Stimulated activated CD8-positive, alpha-beta memory T cell treated with anti-CD3 and anti-CD28 coated beads, Interleukin-15, amount 100 ng/mL, for 4 hours (primary cell): Measurements from ENCODE around the gene MAPK8IP2.

Source experiments
- DNase-seq, 2 donors: peaks; one replicate each; pipeline ENCODE4 v3.0.0-alpha.2; 2020; ENCODE audit warnings: low read depth in 2 of 2

MAPK8IP2 gene

GRCh38 chr22:50575426-50575941, 25.1 kb upstream of the MAPK8IP2 start:
- no peak for DNase-seq

GRCh38 chr22:50576070-50576469, 24.5 kb upstream of the MAPK8IP2 start:
- DNase-seq: no peak

- DNase-seq: no peak
Observed at GRCh38 chr22:50576806-50577696, 23.5 kb upstream of the MAPK8IP2 start.

GRCh38 chr22:50577697-50577986, 23.0 kb upstream of the MAPK8IP2 start:
- no peak for DNase-seq

GRCh38 chr22:50577987-50578775, 22.4 kb upstream of the MAPK8IP2 start, which contains the start of gene CPT1B:
TSS of gene CPT1B (minus strand) at chr22:50578427. CDS start at chr22:50577915, 512 bp downstream.
- no peak for DNase-seq

DNA sequence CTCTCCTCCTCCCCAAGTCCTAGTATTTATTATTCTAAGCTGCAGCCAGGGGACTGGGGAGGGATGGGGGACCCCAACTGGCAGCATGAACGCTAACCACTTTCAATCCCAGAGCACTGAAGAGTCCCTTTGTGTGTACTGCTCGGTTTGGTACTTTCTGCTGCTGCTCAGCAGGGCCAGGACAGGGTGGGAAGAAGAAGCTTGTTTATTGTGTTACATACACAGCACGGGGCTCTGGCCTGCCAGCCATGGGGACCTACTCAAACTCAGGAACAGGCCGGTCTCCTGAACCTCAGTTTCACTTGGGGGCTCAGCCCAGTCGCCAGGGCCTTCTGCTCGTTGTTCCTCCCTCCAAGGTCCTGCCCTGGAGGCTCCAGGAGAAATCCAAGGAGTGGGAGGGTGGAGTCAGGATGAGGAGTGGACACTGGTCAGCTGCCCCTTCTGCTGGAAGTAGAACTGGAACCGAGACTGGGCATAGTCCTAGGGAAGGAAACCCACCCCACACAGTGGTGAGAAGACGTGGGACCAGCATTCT, 21.8 kb upstream of the MAPK8IP2 start:
- DNase-seq: no peak

- no peak for DNase-seq
Observed at GRCh38 chr22:50579752-50580151, 20.8 kb upstream of the MAPK8IP2 start.

GRCh38 chr22:50581031-50581949, 19.3 kb upstream of the MAPK8IP2 start:
- no peak for DNase-seq

GRCh38 chr22:50581950-50582492, 18.6 kb upstream of the MAPK8IP2 start:
- no peak for DNase-seq

DNA sequence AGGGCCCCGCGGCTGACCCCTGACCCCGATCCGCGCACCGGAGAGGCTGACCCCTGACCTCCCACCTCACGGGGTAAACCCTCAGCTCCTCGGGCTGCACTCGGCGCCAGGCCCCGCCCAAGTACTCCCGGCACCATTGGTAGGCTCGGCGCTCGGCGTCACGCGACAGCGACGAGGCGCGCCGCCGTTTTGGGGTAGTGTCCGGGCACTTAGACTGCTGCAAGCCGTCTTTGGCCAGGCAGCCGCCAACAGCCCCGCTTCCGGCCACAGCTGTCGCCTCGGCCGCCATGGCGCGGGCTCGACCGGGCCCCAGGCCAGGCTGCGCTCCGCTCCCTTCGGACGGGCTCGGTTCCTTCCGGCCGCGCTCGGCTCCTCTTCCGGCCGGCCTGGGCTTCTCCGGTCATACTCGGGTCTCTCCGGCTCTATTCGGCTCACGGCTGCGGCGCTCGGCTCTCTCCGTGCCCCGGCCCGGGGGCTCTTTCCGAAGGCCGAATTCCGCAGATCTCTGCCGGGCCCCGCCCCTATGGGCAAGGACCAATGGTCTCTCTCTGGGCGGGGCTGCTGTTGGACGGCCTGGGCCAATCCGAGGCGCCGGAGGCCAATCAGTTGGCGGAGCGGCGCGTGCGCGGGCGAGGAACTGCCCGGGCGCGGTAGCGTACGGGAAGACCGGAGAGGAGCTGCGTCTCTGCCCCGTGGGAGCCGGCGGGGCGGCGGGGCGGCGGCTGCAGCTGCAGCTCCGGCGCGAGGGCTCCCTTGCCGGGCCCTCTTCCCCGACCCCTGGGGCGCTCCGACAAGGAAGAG, 17.9 kb upstream of the MAPK8IP2 start, which contains the start of gene CHKB:
TSS of gene CHKB (minus strand) at position 357 of the 801 bp plus-strand sequence. CDS start at position 289, 68 bp downstream.
- DNase-seq: peak; percentile 95 to 96

DNA sequence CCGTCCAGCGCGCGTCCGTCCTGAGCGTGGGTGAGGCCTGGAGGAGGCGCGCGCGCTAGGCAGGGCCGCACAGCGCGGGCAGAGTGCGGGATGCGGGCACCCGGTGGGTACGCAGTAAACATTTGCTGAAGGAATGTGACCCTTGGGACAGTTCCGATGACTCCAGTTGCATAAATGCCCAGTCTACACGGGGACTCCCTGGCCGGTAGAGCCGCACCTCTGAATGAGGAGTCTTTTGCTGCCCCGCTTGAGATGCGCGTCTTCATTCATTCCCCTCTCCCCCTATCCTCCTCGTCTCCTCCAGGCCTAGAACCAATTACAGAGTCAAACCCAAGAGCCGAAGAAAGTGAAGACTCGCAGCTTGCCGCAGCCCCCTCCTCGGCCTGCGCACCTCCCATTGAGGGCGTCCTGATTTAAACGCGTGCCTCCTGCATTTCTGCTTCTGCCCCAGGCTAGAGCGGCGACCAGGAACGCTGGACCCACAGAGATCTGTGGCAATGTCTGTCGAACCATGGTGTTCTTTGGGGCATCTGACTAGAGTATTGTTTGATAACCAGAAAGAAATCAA, 17.2 kb upstream of the MAPK8IP2 start:
- DNase-seq: no peak

GRCh38 chr22:50584106-50585096, 16.2 kb upstream of the MAPK8IP2 start:
- DNase-seq: no peak

- no peak for DNase-seq
Observed at GRCh38 chr22:50585238-50585637, 15.4 kb upstream of the MAPK8IP2 start.

- no peak for DNase-seq
Observed at GRCh38 chr22:50585781-50586180, 14.8 kb upstream of the MAPK8IP2 start.

DNA sequence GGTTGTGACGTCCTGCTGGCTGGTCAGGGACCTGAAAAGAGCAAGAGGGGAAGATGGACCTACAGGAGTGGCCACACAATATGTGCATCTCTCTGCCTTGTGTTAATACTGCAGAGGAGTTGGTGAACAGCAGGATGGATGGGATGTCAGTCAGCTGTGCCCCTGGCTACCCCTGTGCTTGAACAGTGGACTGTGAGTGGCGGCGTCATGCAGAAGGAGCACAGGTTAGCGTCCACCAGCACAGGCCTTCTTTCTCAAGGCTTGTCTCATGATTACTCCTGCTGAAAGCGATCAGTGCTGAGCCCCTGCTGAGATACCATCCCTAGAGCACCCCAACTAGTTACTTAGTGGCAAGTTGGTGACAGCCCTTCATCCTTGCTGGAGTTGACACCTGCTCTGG, 14.2 kb upstream of the MAPK8IP2 start:
- DNase-seq: no peak

- no peak for DNase-seq
Observed at GRCh38 chr22:50587407-50587806, 13.2 kb upstream of the MAPK8IP2 start.

DNA sequence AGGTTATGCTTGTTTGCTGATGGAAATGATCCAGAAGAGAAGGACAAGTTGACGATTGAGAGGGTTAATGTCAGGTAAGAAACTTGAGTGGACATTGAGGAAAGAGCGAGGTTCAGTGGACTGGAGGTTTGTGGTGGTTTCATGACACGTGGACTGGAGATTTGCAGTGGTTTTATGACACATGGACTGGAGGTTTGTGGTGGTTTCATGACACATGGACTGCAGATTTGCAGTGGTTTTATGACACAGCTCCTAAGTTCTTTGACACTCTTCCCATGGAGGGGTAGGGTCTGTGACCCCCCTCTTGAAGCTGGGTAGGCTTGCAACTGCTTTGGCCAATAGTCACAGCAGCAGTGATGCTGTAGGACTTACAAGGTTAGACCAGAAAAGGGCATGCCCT, 5.4 kb upstream of the MAPK8IP2 start:
- no peak for DNase-seq

GRCh38 chr22:50597097-50597496, 3.5 kb upstream of the MAPK8IP2 start:
- no peak for DNase-seq
